Measurements from ENCODE around the gene ZACN.

The ZACN gene

DNA sequence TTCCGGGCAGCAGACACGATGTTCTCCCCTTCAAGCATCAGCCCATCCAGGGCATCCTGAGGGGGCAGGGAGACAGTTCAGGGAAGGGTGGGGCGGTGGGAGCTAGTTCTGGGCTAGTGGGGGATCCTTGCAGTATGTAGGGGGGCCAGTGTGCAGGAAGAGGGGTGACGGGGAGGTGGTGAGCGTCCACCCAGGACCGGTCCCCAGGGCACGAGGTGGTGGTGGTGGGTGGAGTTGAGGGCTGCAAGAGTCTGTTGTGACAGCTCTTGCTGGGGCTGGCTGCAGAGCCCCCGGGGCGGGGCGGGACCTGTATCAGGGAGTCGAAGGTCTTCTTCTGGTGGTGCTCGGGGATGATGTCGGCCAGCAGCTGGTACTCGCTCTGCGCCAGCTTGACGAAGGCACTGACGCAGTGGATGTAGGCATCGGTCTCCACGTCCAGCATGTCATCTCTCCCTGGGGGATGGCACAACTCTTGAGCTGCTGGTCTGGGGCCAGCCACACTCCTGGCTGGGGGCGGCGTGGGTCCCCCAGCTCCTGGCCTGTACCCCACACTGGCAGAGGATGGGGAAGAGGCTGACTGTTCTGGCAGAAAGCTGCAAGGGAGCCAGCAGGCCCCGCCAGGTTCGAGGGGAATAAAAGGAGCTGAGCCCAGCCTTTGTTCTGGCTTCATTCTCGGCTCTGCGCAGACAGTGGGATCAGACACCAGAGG is 10.0 kb downstream of the ZACN start:
- H3K27ac ChIP-seq: no peak overlapping the region
- no peak overlapping the region for H3K4me2 ChIP-seq
- no peak overlapping the region for H2AFZ ChIP-seq (ENCODE audit: low read depth)
- TF ChIP-seq, protein P1, sequence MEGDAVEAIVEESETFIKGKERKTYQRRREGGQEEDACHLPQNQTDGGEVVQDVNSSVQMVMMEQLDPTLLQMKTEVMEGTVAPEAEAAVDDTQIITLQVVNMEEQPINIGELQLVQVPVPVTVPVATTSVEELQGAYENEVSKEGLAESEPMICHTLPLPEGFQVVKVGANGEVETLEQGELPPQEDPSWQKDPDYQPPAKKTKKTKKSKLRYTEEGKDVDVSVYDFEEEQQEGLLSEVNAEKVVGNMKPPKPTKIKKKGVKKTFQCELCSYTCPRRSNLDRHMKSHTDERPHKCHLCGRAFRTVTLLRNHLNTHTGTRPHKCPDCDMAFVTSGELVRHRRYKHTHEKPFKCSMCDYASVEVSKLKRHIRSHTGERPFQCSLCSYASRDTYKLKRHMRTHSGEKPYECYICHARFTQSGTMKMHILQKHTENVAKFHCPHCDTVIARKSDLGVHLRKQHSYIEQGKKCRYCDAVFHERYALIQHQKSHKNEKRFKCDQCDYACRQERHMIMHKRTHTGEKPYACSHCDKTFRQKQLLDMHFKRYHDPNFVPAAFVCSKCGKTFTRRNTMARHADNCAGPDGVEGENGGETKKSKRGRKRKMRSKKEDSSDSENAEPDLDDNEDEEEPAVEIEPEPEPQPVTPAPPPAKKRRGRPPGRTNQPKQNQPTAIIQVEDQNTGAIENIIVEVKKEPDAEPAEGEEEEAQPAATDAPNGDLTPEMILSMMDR (conservative IDR thresholded peaks at IDR 0.05; ENCODE audit: low read depth, low read length): no peak
- no peaks in the 10 kb centered on the region for H3K79me2 ChIP-seq (ENCODE audit: insufficient read depth, low read depth)
- H3K9ac ChIP-seq: no peak overlapping the region
- no peaks in the 10 kb centered on the region for H3K36me3 ChIP-seq (ENCODE audit: insufficient read depth)
- no peaks in the 10 kb centered on the region for H4K20me1 ChIP-seq (ENCODE audit: insufficient read depth)
- no peak overlapping the region for H3K4me3 ChIP-seq (IDR thresholded peaks at IDR 0.05; ENCODE audit: insufficient read depth, low read depth, low read length)
- H3K27me3 ChIP-seq (ENCODE audit: insufficient read depth, low read depth): no peaks in the 10 kb centered on the region
- no peaks in the 10 kb centered on the region for H3K4me1 ChIP-seq (ENCODE audit: low read depth, poor library complexity, severe bottlenecking)

- H3K4me1 ChIP-seq (ENCODE audit: low read depth, poor library complexity, severe bottlenecking): no peaks in the 10 kb centered on the region
- no peak overlapping the region for H3K9ac ChIP-seq
- no peaks in the 10 kb centered on the region for H4K20me1 ChIP-seq (ENCODE audit: insufficient read depth)
- no peaks in the 10 kb centered on the region for H3K27me3 ChIP-seq (ENCODE audit: insufficient read depth, low read depth)
- H3K27ac ChIP-seq: no peak overlapping the region
- H3K79me2 ChIP-seq (ENCODE audit: insufficient read depth, low read depth): no peaks in the 10 kb centered on the region
- H3K4me2 ChIP-seq: no peak overlapping the region
- H3K4me3 ChIP-seq (IDR thresholded peaks at IDR 0.05; ENCODE audit: insufficient read depth, low read depth, low read length): no peak overlapping the region
- TF ChIP-seq, protein P1 (conservative IDR thresholded peaks at IDR 0.05; ENCODE audit: low read depth, low read length): no peak
- H3K36me3 ChIP-seq (ENCODE audit: insufficient read depth): no peaks in the 10 kb centered on the region
- H2AFZ ChIP-seq (ENCODE audit: low read depth): no peak overlapping the region
Observed at GRCh38 chr17:76089680-76090516, 10.9 kb downstream of the ZACN start.

DNA sequence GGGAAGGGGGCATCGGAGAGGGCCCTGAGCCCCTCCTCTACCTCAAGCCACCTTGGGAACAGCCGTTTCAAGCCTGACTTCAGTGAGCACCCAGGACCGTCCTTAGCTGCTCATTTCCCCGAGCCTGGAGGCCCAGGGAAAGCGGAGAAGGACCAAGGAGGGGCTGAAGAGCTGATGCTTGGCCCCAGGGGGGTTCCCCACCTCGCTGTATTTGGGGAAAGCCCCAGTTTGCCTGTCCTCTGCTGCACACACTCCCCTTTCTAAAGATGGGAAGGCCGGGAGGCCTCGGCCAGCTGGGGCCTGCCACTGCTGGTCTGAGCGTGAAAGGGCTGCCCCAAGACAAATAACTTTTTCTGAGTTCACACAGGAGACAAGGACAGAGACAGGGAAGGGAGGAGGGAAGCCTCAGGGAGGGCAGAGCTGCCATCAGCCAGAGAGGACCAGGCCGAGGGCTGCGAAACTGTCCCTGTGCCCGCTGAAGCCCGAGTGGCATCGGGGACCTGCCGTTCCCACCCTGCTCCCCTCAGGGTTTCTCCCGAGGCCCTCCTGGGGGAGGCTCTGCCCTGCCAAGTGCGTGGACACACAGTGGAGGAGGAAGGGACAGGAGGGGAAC is 11.6 kb downstream of the ZACN start:
- no peaks in the 10 kb centered on the region for H3K36me3 ChIP-seq (ENCODE audit: insufficient read depth)
- TF ChIP-seq, protein P1 (conservative IDR thresholded peaks at IDR 0.05; ENCODE audit: low read depth, low read length): no peak
- H4K20me1 ChIP-seq (ENCODE audit: insufficient read depth): no peaks in the 10 kb centered on the region
- no peaks in the 10 kb centered on the region for H3K4me1 ChIP-seq (ENCODE audit: low read depth, poor library complexity, severe bottlenecking)
- no peak overlapping the region for H3K9ac ChIP-seq
- H3K4me3 ChIP-seq (IDR thresholded peaks at IDR 0.05; ENCODE audit: insufficient read depth, low read depth, low read length): no peak overlapping the region
- no peaks in the 10 kb centered on the region for H3K79me2 ChIP-seq (ENCODE audit: insufficient read depth, low read depth)
- no peak overlapping the region for H3K4me2 ChIP-seq
- H2AFZ ChIP-seq (ENCODE audit: low read depth): no peak overlapping the region
- H3K27me3 ChIP-seq (ENCODE audit: insufficient read depth, low read depth): no peaks in the 10 kb centered on the region
- no peak overlapping the region for H3K27ac ChIP-seq

GRCh38 chr17:76091526-76092286 is 12.7 kb downstream of the ZACN start:
- H3K27me3 ChIP-seq (ENCODE audit: insufficient read depth, low read depth): no peaks in the 10 kb centered on the region
- TF ChIP-seq, protein P1 (conservative IDR thresholded peaks at IDR 0.05; ENCODE audit: low read depth, low read length): no peak
- H3K9ac ChIP-seq: no peak overlapping the region
- H3K79me2 ChIP-seq (ENCODE audit: insufficient read depth, low read depth): no peaks in the 10 kb centered on the region
- H2AFZ ChIP-seq (ENCODE audit: low read depth): no peak overlapping the region
- no peaks in the 10 kb centered on the region for H3K4me1 ChIP-seq (ENCODE audit: low read depth, poor library complexity, severe bottlenecking)
- H3K36me3 ChIP-seq (ENCODE audit: insufficient read depth): no peaks in the 10 kb centered on the region; the same call in 1 of the 2 replicates
- H4K20me1 ChIP-seq (ENCODE audit: insufficient read depth): no peaks in the 10 kb centered on the region
- no peak overlapping the region for H3K27ac ChIP-seq
- no peak overlapping the region for H3K4me2 ChIP-seq
- H3K4me3 ChIP-seq (IDR thresholded peaks at IDR 0.05; ENCODE audit: insufficient read depth, low read depth, low read length): no peak overlapping the region

Measured in KMS-11 (cell line).